Measurements from ENCODE around the gene ERBB4. TPM values are rescaled to one million over a fixed set of nuclear protein-coding genes. Genes with fewer than 3 reads are reported as not detected.

The ERBB4 gene
- total RNA-seq, 1 donor from 2014 or later: 0.07 TPM

DNA sequence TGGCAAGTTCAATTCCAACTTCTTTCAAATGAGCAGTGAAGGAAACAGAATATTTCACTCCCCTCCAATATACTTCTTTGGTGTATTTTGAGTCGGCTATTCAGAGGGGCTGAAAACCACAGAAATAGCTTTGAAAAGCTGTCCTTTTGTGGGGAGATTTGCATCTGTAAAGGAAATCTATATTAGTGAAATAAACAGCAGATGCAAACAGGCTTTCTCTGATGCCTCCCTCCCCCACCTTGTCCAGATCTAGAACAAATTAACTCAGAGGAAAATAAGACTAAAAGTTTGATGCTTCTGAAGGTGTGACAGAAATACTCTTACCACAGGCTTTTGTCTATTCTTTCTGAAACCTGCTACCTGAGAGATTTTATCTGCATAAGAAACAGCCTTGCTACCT lies 1173.7 kb downstream of the ERBB4 start:
- no peak for DNase-seq (ENCODE audit: low read depth, low spot score)

DNA sequence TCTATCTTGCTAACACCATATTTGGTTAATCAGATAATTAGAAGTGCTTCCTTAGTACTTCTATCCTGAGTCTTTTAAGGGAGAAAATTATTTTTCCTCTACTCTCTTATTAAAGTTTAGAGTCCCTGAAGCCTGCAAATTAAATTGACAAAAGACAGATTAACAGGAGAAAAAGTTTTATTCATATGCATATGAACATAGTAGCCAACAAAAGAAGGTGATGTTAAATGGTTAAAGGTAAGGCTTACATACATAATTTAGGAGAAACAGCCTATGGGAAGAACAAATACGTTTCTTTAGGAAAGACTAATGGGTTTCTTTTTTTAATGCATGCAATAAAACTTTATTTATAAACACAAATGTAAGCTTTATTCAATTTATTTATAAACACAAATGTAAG lies 1177.2 kb downstream of the ERBB4 start:
- DNase-seq (ENCODE audit: low read depth, low spot score): no peak

DNA sequence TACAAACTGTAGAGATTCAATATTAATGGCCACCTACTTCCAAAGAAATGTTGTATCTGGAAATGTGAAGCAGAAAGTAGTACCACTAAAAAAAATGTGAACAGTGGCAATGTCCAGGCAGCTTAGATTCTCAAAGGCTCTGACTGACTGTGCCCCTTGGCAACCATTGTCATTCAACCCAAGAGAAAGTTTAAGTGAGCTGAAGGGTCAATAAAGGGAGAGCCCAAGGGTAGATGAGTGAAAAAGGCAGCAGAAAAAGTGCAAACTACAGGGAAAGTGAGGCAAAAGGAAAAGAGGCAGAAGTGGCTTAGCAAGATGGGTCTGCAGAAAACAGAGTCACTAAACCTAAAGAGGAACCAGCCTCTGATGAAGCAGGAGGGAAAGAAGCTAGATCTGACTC lies 1179.3 kb downstream of the ERBB4 start:
- no peak for DNase-seq (ENCODE audit: low read depth, low spot score)

DNA sequence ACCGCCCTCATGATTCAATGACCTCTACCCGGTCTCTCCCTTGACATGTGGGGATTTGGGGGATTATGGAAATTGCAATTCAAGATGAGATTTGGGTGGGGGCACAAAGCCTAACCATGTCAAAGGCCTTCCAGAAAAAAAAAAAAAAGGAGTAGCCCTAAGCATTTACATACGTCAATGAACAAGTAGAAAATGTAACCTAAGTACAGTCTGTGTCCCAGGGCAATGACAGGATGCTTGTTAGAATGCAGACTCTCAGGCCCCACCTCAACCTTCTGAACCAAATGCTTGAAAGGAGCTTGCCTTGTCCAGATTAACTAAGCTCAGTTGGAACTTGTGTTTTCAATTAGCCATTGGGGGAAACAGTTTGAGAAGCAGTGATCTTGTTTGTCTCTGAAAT lies 1180.1 kb downstream of the ERBB4 start:
- DNase-seq (ENCODE audit: low read depth, low spot score): no peak

DNA sequence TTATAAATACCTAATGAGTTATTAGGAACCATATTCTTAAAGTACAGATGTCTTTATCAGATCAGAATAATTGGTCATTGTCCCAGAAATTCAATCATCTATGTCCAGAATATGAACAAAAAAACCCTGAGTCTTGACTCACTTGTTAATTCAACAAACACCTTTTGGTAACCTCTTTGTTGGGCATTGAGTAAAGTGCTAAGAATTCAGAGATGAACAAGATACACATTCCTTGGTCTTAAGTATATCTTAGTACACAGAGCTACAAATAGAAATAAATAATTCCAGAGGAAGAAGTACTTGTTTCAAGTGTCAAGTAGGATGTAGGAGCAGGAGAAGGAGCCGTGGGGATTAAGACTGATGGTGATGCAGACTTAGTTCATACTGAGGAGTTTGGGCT lies 1184.1 kb downstream of the ERBB4 start:
- DNase-seq (ENCODE audit: low read depth, low spot score): no peak

DNA sequence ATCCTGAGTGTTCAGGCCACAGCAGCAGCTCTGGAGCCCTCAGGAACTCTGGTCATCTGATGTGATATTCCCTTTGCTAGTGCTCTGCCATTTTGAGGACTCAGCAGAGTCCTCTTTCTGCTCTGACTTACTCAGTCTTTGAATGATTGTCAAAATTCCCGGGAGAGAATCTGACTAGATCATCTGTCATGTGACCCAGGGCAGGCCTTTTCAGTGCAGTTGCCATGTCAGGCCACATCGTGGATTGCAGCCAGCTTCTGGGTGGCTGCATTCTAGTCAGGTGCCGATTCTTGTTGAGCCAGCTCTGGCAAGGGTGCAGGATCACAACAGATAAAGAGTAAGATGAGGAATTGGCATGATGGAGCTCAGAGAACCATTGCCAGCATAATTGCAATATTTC lies 1186.6 kb downstream of the ERBB4 start:
- no peak for DNase-seq (ENCODE audit: low read depth, low spot score)

DNA sequence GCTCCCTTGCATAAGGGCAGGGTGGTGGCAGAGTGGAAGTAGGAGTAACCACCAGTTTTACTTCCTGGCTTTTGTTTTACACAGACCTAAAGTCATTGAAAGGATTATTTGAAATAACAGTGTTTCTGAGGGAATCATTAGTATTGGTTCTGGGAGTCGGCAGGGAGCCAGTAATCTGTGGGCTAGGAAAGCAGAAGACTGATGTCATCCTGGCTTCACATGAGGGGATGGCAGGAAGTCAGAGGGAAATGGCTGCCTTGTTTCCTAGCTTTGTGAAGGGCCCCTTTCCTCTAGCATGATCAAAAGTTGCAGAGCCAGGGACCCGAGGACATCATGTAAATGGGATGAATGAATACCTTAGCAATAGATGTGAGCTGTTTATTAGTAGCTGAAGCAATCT lies 1189.6 kb downstream of the ERBB4 start:
- DNase-seq (ENCODE audit: low read depth, low spot score): no peak

DNA sequence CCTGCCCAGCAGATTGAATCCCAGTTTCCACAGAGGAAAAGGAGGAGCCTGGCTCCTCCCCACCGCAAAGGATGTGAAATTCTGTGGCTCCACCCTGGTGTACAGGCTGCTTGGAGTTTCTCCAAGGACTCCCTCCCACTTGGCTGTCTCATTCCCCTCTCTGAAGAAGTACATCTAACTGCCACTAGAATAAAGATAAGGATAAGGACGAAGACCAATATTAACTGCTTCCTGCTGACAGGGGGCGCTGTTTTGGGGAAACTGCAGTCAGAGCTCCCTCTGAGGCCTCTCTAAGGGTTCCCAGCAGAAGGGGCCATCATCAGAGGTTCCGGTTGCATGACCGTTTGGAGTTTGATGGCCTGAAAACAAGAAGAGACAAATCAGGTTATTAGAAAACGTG lies 1191.3 kb downstream of the ERBB4 start:
- DNase-seq (ENCODE audit: low read depth, low spot score): no peak

DNA sequence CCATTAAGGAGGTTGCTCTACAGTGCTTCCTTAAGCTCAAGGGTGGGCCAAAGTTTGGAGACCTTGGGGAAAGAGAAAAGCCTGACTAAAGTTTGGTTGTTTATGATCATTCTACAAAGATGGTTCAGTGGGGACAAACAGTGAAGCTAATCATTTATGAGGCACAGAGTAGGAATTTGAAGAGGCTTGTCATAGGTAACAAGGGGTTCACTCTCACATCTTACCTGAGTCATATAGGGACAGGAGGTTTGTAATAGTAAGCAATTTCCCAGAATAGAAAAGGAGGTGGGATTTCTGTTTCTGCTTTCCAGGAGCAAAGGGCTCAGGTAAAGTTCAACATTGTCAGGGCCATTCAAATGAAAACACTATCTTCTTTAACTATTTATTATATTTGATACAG lies 1194.3 kb downstream of the ERBB4 start:
- no peak for DNase-seq (ENCODE audit: low read depth, low spot score)

DNA sequence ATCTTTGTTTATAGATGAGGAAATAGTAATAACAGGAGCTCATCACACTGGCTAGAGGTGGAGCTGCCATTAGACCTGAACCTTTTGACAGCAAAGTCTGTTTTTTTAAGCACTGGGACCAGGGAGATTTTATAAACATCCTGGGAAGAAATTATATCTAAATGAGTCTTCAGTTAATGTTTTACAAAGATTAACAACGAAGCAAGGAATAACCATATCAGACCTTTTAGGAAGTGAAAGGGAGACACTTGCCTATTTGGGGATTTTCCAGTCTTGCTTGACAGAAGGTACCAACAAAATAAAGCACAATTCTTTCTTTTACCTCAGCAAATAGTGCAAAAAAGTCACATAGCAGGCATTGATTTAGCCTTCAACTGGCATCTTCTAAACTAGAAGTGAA lies 1205.2 kb downstream of the ERBB4 start:
- no peak for DNase-seq (ENCODE audit: low read depth, low spot score)

DNA sequence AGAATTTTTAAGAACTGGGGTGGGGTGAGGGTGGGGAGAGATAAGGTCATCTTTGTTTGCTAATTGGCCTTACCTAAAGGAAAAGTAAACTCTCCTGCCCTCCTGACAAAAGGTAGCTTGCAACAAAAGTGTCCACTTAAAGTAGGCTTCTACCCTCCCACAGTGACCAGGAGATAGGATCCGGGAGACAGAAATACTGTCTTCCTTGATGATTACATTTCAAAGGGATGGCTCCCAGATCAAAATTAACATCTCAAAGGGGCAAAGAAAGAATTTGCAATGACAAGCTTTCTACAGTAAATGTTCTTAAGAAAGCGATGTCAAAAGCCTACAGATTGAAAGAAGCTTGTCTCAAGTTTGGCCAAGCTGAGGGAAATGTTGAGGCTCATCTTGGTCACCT lies 1206.9 kb downstream of the ERBB4 start:
- DNase-seq (ENCODE audit: low read depth, low spot score): no peak

DNA sequence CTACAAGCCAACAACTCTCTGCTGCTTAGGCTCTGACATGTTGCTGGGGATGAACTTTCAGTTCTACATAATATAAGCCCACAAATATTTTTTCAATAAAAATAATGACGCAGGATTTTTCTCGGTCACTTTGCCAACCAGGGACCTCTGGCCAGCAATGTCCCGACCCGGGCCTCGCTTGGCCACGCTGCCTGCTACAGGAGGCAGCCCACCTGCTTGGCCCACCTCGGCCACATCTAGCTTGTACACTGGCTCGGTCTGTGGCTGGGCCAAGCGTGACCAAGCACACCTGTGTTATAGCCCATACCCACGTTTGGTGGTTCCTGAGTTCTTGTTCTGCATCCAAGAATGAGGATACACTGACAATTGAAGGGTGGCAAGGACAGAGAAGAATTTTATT lies 1208.7 kb downstream of the ERBB4 start:
- no peak for DNase-seq (ENCODE audit: low read depth, low spot score)

DNA sequence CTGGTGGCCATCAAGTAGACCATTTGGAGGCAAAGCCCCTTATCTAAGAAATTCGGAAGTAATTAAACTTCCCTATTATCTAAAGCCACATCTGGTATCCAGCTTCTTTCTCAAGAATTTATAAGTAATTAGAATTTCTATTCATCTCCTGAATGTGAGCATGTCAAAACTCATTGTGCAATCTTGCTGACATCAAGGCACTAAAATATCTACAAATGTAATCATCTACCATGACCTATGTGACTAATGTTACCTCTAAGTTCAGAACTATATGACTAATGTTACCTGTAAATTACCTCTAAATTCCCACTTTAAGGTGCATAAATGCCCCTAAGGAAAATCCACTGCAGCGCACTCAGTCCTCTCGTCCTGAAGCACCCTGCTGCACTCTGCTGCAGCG lies 1209.2 kb downstream of the ERBB4 start:
- DNase-seq (ENCODE audit: low read depth, low spot score): no peak

DNA sequence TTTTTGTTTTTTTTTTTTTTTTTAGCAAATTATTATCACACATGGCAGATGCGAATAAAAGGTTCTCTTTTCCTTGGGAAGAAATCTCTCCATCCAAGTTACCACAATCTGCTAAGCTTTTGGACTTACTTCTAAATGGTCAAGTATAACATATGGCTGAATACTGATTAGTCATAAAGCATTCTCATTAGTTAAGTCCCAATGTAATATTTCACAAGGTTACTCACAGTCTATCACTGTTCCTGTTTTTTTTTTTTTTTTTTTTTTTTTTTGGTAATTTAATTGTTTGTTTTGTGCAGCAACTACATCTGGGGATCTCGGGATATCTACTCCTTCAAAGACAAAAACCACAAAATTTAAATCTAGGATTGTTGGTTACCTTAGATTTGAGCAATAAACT lies 1210.5 kb downstream of the ERBB4 start:
- DNase-seq (ENCODE audit: low read depth, low spot score): no peak
